ENCODE results near the gene RBM44. TPM values are rescaled to one million over a fixed set of nuclear protein-coding genes. Genes with fewer than 3 reads are reported as not detected.

The RBM44 gene, protein sequence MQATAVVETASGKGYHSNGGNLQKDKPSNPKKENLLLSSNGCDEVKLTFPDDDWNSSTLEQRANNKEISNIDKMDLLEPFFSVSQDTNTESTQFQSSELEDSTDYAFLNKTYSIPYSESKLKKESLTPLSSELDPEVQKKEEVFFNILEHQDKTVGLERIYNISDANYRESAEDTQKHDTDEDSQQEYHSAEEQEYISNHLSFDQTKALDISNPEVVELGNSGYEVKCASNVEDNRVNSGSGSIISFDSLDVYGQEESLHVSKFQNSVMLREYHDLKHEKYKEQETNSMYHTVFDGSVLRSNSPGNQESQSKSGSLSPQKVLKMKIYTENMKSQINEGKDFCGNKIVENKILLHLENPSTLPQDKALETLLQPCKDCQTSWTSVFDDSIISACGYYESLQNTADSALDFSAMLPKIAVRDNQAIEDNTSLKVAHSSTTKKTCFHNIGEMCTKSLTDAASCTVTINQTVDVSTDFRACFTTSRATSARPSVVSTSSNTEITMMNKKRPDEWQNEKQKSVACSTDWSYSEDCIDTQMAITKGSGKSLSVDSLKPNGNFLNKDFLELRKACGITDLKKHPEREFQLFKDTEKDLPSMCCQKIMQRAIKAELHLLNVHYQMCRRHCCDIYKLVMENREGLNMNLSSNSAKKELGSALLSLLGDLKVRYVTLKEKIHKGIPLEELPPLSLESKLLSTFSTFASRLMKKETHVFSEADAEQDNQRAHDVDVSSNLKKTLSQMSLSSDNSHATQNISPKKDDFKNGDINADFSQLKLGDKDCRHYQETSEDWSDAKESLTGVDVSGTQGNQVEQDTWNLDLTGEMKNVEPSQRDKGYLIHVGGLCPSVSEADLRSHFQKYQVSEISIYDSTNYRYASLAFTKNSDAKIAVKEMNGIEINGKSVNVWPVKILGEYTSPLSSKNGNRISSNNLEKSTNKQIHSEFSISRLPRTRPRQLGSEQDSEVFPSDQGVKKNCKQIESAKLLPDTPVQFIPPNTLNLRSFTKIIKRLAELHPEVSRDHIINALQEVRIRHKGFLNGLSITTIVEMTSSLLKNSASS
- total RNA-seq (1 to 10 TPM in 6 of 7 donors, under 1 TPM in 1; 0.91 to 3.1 (median 1.5) TPM), polyA plus RNA-seq (under 1 TPM; 0.29 to 0.57 (median 0.30) TPM)
- long read RNA-seq, donor 1: 0 reads
- long read RNA-seq, donor 2: 0 reads

DNA sequence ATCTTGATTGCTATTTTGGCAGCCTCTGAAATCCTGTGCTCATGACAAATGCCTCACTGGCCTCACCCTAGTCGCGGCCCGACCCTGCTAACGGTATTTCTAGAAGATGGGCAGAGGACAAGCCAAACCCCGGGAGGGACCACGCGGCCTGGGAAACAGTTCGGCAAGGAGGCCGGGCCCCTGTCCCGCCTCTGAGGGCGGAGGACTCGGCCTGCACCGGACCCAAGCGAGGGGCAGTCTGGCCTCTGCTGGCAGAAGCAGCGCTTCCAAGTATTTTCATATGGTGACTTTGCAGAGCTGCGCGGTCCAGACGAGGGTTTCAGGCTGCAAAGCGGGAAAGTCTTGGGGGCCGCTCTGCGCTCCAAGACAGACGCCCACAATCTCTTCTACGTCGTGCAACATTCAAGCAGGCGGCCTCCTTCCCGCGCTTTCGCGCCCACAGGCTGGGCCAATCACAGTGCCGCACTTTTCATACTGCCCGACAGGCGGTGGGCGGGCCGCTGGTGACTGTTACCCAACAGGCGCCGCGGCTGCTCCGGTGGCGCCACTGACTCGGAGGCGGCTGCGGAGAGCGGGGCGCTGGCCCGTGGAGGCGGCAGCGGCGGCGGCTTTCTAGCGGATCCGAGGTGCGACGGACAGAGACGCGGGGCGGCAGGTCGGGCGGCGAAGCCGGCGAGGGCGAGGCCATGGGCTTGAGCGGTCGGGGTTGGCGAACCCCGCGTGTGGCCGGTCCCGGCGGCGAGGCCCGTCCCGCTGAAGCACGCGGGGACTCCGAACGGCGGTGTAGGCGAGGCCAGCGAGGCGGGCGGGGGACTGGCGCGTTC, at the start of gene RBM44:
TSS of gene RBM44 (plus strand) at position 544 of the 824 bp plus-strand sequence. CDS start 14,831 bp downstream, outside the sequence.
- intact Hi-C loops (cut with DNase I; ENCODE audit: low total_unique reads): no loop called here
- WGBS, 5 donors: 79 to 94% (median 89%) methylated on average over 80 to 84 of the region's 84 CpGs
- Histone ChIP-seq H3K27ac (no peak within 1 kb of the TSS), H3K27me3 (replicated peaks in 1 of 7) (no peaks in the 10 kb centered on the region), H3K9me3 (peaks cover 0 to 21% (median 13%) of the 10 kb centered on the region in 8 donors), H3K36me3 (no peaks in the 10 kb centered on the region), H3K4me3 (no peak within 1 kb of the TSS), H3K4me1 (no peaks in the 10 kb centered on the region)
- TF ChIP-seq POLR2AphosphoS5 (IDR thresholded peaks at IDR 0.05) (no peak), POLR2A (IDR thresholded peaks at IDR 0.05) (no peak)
- TF ChIP-seq, protein P1, sequence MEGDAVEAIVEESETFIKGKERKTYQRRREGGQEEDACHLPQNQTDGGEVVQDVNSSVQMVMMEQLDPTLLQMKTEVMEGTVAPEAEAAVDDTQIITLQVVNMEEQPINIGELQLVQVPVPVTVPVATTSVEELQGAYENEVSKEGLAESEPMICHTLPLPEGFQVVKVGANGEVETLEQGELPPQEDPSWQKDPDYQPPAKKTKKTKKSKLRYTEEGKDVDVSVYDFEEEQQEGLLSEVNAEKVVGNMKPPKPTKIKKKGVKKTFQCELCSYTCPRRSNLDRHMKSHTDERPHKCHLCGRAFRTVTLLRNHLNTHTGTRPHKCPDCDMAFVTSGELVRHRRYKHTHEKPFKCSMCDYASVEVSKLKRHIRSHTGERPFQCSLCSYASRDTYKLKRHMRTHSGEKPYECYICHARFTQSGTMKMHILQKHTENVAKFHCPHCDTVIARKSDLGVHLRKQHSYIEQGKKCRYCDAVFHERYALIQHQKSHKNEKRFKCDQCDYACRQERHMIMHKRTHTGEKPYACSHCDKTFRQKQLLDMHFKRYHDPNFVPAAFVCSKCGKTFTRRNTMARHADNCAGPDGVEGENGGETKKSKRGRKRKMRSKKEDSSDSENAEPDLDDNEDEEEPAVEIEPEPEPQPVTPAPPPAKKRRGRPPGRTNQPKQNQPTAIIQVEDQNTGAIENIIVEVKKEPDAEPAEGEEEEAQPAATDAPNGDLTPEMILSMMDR (IDR thresholded peaks at IDR 0.05 in 8 of 11, conservative IDR thresholded peaks at IDR 0.05 in 3 of 11): no peak
- no peak for DNase-seq

DNA sequence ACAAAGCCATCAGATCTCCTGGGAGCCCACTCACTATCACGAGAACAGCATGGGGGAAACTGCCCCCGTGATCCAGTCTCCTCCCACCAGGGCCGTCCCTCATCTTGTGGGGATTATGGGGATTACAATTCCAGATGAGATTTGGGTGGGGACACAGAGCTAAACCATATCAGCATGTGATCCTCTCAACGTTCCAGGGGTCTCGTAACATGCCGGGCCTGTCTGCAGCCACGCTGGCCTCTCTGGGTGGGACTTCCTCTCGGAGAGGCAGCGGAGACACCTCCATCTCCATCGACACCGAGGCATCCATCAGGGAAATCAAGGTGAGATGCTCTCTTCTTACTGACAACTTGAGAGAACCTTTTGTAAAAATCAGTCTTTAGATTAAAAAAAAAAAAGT, 49.6 kb upstream of the RBM44 start:
- intact Hi-C loops (cut with DNase I; ENCODE audit: low total_unique reads): loop anchor here (10.0 kb wide), 2 partner anchors 164 to 234 kb away; no protein-coding TSS in a partner anchor
- H3K4me1 ChIP-seq: peaks cover 5 to 28% (median 11%) of the 10 kb centered on the region in 6 donors
- H3K27ac ChIP-seq: no peak overlapping the region
- no peak for DNase-seq
- TF ChIP-seq POLR2AphosphoS5 (IDR thresholded peaks at IDR 0.05): peak in 2 of 3 donors; percentile 18 to 21
- TF ChIP-seq, protein P1 (IDR thresholded peaks at IDR 0.05 in 8 of 11, conservative IDR thresholded peaks at IDR 0.05 in 3 of 11): no peak
- no peak for TF ChIP-seq POLR2A (IDR thresholded peaks at IDR 0.05)
- no peaks in the 10 kb centered on the region for H3K9me3 ChIP-seq
- peaks cover 0 to 84% (median 60%) of the 10 kb centered on the region in 6 donors for H3K36me3 ChIP-seq
- no peaks in the 10 kb centered on the region for H3K27me3 ChIP-seq (replicated peaks in 1 of 7)
- WGBS, 5 donors: 89 to 94% (median 92%) methylated on average over 11 of the region's 11 CpGs
- no peak overlapping the region for H3K4me3 ChIP-seq

DNA sequence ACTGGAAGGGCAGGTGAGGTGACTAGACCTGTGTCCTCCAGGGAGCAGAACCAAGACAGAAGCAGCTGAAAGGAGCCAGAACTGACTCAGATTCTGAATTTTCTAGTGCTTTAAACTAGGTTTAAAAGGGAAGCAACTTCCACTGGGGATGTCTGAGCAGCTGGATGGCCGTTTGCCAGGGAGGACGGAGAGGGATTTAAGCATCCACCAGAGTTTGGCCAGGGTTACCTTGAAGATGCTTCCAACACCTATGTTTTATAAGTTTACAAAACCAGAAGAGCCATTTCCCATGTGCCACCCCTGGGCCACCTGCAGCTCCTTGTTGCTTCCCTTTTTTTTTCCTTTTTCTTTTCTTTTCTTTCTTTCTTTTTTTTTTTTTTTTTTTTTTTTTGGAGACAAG, 48.6 kb upstream of the RBM44 start:
- Histone ChIP-seq H3K27me3 (replicated peaks in 1 of 7) (no peaks in the 10 kb centered on the region), H3K4me3 (no peak overlapping the region), H3K4me1 (peaks cover under 1 to 18% (median 3%) of the 10 kb centered on the region in 6 donors), H3K27ac (no peak overlapping the region), H3K9me3 (no peaks in the 10 kb centered on the region), H3K36me3 (peaks cover 0 to 89% (median 70%) of the 10 kb centered on the region in 6 donors)
- 81 to 94% (median 84%) methylated on average over 2 of the region's 2 CpGs for WGBS, 5 donors
- intact Hi-C loops (cut with DNase I; ENCODE audit: low total_unique reads): loop anchor here (10.0 kb wide), 2 partner anchors 165 to 235 kb away; no protein-coding TSS in a partner anchor
- TF ChIP-seq, protein P1 (IDR thresholded peaks at IDR 0.05 in 8 of 11, conservative IDR thresholded peaks at IDR 0.05 in 3 of 11): no peak
- TF ChIP-seq POLR2AphosphoS5 (IDR thresholded peaks at IDR 0.05): no peak
- TF ChIP-seq POLR2A (IDR thresholded peaks at IDR 0.05): no peak
- DNase-seq: no peak

Data from spleen (tissue), 13 donors.